Thyroid gland (tissue), 4 donors: ENCODE data around the gene CEP170.

Source experiments
- CTCF ChIP-seq, 6 experiments: fragments of 200-600 bp in 3 of 6; fragments of 450-650 bp in 3 of 6; sonication (generic) in 3 of 6; IDR thresholded peaks; one replicate each; pipeline ENCODE4 v1.5.1; 2016 to 2019; ENCODE audit warnings: antibody characterized with exemption in 6 of 6, mild to moderate bottlenecking in 2 of 6, inconsistent platforms in 1 of 6, moderate library complexity in 1 of 6
- POLR2A ChIP-seq, 2 donors: fragments of 450-650 bp; IDR thresholded peaks; one replicate each; pipeline ENCODE4 v1.6.1; 2017; ENCODE audit warnings: antibody characterized with exemption in 2 of 2, mild to moderate bottlenecking in 2 of 2, moderate library complexity in 1 of 2

GRCh38 chr1:243254233-243254926 is 701 bp downstream of the CEP170 start:
- no peak for TF ChIP-seq CTCF (IDR thresholded peaks at IDR 0.05)
- TF ChIP-seq POLR2A (IDR thresholded peaks at IDR 0.05) = peak in 1 of 2 donors; percentile 60
